Measurements from ENCODE around the gene GUCY1A2. TPM values are rescaled to one million over a fixed set of nuclear protein-coding genes. Genes with fewer than 3 reads are reported as not detected.

Gene GUCY1A2
- total RNA-seq, 6 experiments from 2014 or later, result 1.1 to 4.9 (median 2.5) TPM

DNA sequence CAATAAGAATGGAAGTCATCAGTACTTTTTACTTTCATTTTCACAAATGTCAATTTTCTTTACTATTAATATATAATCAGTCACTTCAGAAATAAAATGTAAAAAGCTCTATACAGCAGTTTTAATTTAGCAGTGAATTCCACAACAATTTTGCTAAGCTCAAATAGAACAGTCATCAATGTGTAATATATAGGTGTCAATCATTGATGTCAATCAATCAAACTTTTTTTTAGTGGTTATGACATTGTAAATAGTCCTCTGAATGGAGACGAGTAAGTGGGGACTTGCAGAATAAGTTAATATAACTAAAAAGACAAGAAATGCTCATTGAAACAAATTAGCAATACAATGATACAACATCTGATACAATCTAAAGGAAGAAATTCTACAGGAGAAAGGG, 327.4 kb downstream of the GUCY1A2 start:
- no peak for TF ChIP-seq POLR2A (IDR thresholded peaks at IDR 0.05)
- TF ChIP-seq, protein P1, sequence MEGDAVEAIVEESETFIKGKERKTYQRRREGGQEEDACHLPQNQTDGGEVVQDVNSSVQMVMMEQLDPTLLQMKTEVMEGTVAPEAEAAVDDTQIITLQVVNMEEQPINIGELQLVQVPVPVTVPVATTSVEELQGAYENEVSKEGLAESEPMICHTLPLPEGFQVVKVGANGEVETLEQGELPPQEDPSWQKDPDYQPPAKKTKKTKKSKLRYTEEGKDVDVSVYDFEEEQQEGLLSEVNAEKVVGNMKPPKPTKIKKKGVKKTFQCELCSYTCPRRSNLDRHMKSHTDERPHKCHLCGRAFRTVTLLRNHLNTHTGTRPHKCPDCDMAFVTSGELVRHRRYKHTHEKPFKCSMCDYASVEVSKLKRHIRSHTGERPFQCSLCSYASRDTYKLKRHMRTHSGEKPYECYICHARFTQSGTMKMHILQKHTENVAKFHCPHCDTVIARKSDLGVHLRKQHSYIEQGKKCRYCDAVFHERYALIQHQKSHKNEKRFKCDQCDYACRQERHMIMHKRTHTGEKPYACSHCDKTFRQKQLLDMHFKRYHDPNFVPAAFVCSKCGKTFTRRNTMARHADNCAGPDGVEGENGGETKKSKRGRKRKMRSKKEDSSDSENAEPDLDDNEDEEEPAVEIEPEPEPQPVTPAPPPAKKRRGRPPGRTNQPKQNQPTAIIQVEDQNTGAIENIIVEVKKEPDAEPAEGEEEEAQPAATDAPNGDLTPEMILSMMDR (IDR thresholded peaks at IDR 0.05), result no peak
- Histone ChIP-seq H3K36me3 (no peaks in the 10 kb centered on the region), H3K4me3 (no peak overlapping the region), H3K27me3 (no peaks in the 10 kb centered on the region), H3K27ac (no peak overlapping the region), H3K4me1 (no peaks in the 10 kb centered on the region), H3K9me3 (no peaks in the 10 kb centered on the region)
- DNase-seq, result no peak
- ATAC-seq, result no peak
- intact Hi-C loops (cut with DNase I), result no loop called here
- WGBS (ENCODE audit: insufficient coverage, low coverage, low lambda C conversion rate, missing lambda C conversion rate), result 0% methylated on average over 1 of the region's 1 CpG

DNA sequence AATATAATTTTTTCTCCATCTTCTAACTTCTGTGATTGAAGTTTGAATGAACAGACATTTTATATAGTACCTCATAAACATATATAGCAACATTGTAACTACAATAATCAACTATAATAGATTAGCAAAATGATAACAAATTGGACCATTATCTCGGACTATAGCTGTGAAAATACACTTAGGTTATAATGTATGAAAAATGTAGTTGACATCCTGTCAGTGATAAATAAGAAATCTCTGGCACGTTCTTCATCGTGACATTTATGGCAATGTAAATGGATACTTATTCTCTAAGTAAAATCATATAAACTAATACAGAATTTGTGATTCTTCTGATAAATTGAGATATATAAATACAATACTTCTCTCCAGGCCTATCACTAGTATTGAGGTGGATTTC, 333.3 kb downstream of the GUCY1A2 start:
- no peak overlapping the region for H3K4me3 ChIP-seq
- no peak for TF ChIP-seq POLR2A (IDR thresholded peaks at IDR 0.05)
- TF ChIP-seq, protein P1 (IDR thresholded peaks at IDR 0.05), result no peak
- H3K27ac ChIP-seq, result no peak overlapping the region
- 58% methylated on average over 3 of the region's 3 CpGs for WGBS (ENCODE audit: insufficient coverage, low coverage, low lambda C conversion rate, missing lambda C conversion rate)
- H3K36me3 ChIP-seq, result no peaks in the 10 kb centered on the region
- H3K4me1 ChIP-seq, result no peaks in the 10 kb centered on the region
- no peak for DNase-seq
- intact Hi-C loops (cut with DNase I), result no loop called here
- no peak for ATAC-seq
- H3K27me3 ChIP-seq, result no peaks in the 10 kb centered on the region
- H3K9me3 ChIP-seq, result no peaks in the 10 kb centered on the region

DNA sequence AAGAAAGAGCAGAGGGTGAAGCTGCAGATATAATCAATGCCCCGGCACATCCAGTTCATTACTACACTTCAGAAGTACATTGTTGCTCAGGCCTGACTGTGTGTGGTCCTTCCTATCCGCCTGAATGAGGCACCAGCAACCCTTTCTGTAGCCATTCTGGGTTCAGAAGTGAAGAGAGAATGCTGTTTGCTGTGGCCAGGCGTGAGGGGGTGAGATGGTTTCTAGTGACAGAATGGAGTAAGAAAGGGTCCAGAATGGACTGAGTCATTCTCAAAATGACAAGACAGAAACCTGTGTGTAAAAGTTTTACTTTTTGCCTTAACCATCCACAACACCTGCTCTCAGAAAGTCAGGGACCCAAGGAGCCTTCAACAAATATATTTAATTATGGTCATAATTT, 334.8 kb downstream of the GUCY1A2 start:
- H3K9me3 ChIP-seq, result no peaks in the 10 kb centered on the region
- H3K4me1 ChIP-seq, result no peaks in the 10 kb centered on the region
- ATAC-seq, result no peak
- H3K4me3 ChIP-seq, result no peak overlapping the region
- intact Hi-C loops (cut with DNase I), result no loop called here
- H3K36me3 ChIP-seq, result no peaks in the 10 kb centered on the region
- WGBS (ENCODE audit: insufficient coverage, low coverage, low lambda C conversion rate, missing lambda C conversion rate), result 47% methylated on average over 3 of the region's 3 CpGs
- H3K27me3 ChIP-seq, result no peaks in the 10 kb centered on the region
- DNase-seq, result no peak
- no peak for TF ChIP-seq POLR2A (IDR thresholded peaks at IDR 0.05)
- TF ChIP-seq, protein P1 (IDR thresholded peaks at IDR 0.05), result no peak
- no peak overlapping the region for H3K27ac ChIP-seq

DNA sequence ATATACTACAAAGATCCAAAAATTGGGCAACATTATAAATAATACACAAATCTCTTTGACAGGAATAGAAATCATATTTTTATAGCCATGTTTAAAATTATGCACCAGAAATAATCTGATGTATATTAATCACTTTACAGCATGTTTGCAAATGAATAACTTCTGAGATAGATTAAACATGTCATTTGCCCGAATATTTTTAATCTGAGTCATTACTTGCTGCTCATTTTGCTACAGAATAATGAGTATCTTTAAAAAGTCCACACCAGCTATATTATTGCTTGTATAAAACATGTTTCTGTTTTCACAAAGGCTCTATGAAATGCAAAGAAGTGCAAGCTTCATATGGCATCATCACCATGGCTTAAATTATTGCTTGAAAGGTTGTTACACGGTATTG, 336.8 kb downstream of the GUCY1A2 start:
- no peak for DNase-seq
- ATAC-seq, result no peak

More for the DNA sequence above, 336.8 kb downstream of the GUCY1A2 start:
- Histone ChIP-seq H3K9me3 (no peaks in the 10 kb centered on the region), H3K4me1 (no peaks in the 10 kb centered on the region), H3K27ac (no peak overlapping the region), H3K27me3 (no peaks in the 10 kb centered on the region), H3K4me3 (no peak overlapping the region), H3K36me3 (no peaks in the 10 kb centered on the region)
- 51% methylated on average over 2 of the region's 2 CpGs for WGBS (ENCODE audit: insufficient coverage, low coverage, low lambda C conversion rate, missing lambda C conversion rate)
- intact Hi-C loops (cut with DNase I), result no loop called here
- TF ChIP-seq, protein P1 (IDR thresholded peaks at IDR 0.05), result no peak
- no peak for TF ChIP-seq POLR2A (IDR thresholded peaks at IDR 0.05)
